Stimulated activated CD8-positive, alpha-beta memory T cell treated with anti-CD3 and anti-CD28 coated beads, Interleukin-7, amount 100 ng/mL, for 24 hours (primary cell): ENCODE data around the gene NPTX1.

Experiments
- DNase-seq: peaks from one replicate; pipeline ENCODE4 v3.0.0-alpha.2; 2020; ENCODE audit warnings: low read depth

NPTX1 gene

GRCh38 chr17:80503921-80504320, 27.5 kb upstream of the NPTX1 start:
- no peak for DNase-seq

- DNase-seq, result no peak
Measured at GRCh38 chr17:80503031-80503430, 26.6 kb upstream of the NPTX1 start.

GRCh38 chr17:80502578-80502877, 26.1 kb upstream of the NPTX1 start:
- no peak for DNase-seq

- no peak for DNase-seq
Measured at GRCh38 chr17:80501741-80502577, 25.6 kb upstream of the NPTX1 start.

GRCh38 chr17:80499961-80500665, 23.7 kb upstream of the NPTX1 start:
- no peak for DNase-seq

GRCh38 chr17:80499560-80499959, 23.2 kb upstream of the NPTX1 start:
- DNase-seq, result no peak

GRCh38 chr17:80498920-80499410, 22.6 kb upstream of the NPTX1 start:
- no peak for DNase-seq

- no peak for DNase-seq
Measured at GRCh38 chr17:80498242-80498919, 22.0 kb upstream of the NPTX1 start.

- DNase-seq, result no peak
Measured at GRCh38 chr17:80497726-80498241, 21.4 kb upstream of the NPTX1 start.

GRCh38 chr17:80494547-80494946, 18.1 kb upstream of the NPTX1 start:
- DNase-seq, result no peak

GRCh38 chr17:80492343-80493136, 16.1 kb upstream of the NPTX1 start:
- DNase-seq, result no peak

GRCh38 chr17:80491478-80492342, 15.3 kb upstream of the NPTX1 start:
- no peak for DNase-seq

- no peak for DNase-seq
Measured at GRCh38 chr17:80487511-80487910, 11.1 kb upstream of the NPTX1 start.

- no peak for DNase-seq
Measured at GRCh38 chr17:80486692-80487091, 10.3 kb upstream of the NPTX1 start.

GRCh38 chr17:80485846-80486245, 9.4 kb upstream of the NPTX1 start:
- DNase-seq, result no peak

- DNase-seq, result no peak
Measured at GRCh38 chr17:80482555-80483308, 6.3 kb upstream of the NPTX1 start.

- no peak for DNase-seq
Measured at GRCh38 chr17:80482058-80482318, 5.6 kb upstream of the NPTX1 start.

GRCh38 chr17:80481284-80482057, 5.1 kb upstream of the NPTX1 start:
- no peak for DNase-seq

GRCh38 chr17:80480248-80480647, 3.8 kb upstream of the NPTX1 start:
- DNase-seq, result no peak

GRCh38 chr17:80479246-80479566, 2.8 kb upstream of the NPTX1 start:
- DNase-seq, result no peak
